Fibroblast of villous mesenchyme (primary cell): ENCODE data around the gene PIAS3. TPM values are rescaled to one million over a fixed set of nuclear protein-coding genes. Genes with fewer than 3 reads are reported as not detected.

Experiments
- DNase-seq: peaks from one replicate; pipeline ENCODE4 v3.0.0-alpha.2; 2010; ENCODE audit warnings: low read depth
- H3K4me3 ChIP-seq: 2 replicates; pipeline ENCODE4 v1.5.1; 2011; ENCODE audit warnings: low read depth, mild to moderate bottlenecking, low read length
- total RNA-seq: library from RNA; depleted of rRNA; stranded (reverse); fragments of >200 nt; gene quantifications from 2 replicates; pipeline ENCODE4 v1.2.3, GENCODE V29; 2012
- TF ChIP-seq, protein P1 (sequence below): IDR thresholded peaks from 2 replicates; pipeline ENCODE4 v1.5.1; 2012; ENCODE audit warnings: low read depth, mild to moderate bottlenecking, low read length; ENCODE audit not compliant: insufficient read depth

Gene PIAS3
- total RNA-seq, 1 donor, result 15.5 TPM

DNA sequence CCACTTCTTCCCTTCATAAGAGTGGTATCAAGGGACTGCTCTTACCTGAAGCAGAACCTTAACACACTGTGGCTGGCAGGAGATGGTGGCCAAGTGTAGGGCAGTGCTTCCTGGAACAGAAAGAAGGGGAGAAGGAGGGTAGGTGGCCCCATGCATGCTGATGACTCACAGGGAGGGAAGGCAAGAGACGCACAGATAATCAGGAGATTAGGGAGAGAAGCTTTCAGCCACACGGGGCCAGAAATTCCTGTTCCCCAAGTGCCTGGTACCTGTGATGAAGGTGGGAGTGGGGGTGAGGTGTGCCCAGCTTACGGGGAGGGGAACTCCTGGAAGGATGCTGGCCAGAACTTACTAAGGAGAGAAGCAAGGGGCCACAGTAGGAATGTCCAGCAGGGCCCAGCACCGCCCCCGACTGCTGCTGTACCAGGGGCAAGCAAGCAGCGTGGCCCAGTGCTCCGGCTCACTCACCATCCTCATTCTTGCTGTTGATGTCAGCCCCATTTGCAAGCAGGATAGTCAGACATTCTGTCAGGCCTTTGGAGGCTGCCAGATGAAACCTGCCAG is 19.1 kb upstream of the PIAS3 start:
- TF ChIP-seq, protein P1, sequence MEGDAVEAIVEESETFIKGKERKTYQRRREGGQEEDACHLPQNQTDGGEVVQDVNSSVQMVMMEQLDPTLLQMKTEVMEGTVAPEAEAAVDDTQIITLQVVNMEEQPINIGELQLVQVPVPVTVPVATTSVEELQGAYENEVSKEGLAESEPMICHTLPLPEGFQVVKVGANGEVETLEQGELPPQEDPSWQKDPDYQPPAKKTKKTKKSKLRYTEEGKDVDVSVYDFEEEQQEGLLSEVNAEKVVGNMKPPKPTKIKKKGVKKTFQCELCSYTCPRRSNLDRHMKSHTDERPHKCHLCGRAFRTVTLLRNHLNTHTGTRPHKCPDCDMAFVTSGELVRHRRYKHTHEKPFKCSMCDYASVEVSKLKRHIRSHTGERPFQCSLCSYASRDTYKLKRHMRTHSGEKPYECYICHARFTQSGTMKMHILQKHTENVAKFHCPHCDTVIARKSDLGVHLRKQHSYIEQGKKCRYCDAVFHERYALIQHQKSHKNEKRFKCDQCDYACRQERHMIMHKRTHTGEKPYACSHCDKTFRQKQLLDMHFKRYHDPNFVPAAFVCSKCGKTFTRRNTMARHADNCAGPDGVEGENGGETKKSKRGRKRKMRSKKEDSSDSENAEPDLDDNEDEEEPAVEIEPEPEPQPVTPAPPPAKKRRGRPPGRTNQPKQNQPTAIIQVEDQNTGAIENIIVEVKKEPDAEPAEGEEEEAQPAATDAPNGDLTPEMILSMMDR, result no peak
- no peak overlapping the region for H3K4me3 ChIP-seq
- DNase-seq, result no peak

DNA sequence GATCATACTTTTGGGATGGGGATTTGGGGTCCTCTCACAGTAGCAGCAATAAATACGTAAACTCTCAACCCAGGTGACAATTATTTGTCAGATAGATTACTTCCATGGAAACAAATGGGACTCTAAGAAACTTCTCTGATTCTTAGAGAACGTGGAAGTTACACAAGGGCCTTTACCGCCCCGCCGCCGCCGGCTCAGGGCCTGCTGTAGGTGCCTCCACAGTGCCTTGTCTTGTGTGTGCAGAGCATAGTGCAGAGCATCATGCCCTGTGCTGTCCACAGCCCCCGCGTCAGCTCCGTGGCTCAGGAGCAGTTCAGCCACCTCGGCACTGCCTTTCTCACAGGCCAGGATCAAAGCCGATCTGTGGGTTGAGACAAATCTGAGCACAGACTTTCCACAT is 15.8 kb upstream of the PIAS3 start:
- TF ChIP-seq, protein P1, result no peak
- no peak overlapping the region for H3K4me3 ChIP-seq
- no peak for DNase-seq

DNA sequence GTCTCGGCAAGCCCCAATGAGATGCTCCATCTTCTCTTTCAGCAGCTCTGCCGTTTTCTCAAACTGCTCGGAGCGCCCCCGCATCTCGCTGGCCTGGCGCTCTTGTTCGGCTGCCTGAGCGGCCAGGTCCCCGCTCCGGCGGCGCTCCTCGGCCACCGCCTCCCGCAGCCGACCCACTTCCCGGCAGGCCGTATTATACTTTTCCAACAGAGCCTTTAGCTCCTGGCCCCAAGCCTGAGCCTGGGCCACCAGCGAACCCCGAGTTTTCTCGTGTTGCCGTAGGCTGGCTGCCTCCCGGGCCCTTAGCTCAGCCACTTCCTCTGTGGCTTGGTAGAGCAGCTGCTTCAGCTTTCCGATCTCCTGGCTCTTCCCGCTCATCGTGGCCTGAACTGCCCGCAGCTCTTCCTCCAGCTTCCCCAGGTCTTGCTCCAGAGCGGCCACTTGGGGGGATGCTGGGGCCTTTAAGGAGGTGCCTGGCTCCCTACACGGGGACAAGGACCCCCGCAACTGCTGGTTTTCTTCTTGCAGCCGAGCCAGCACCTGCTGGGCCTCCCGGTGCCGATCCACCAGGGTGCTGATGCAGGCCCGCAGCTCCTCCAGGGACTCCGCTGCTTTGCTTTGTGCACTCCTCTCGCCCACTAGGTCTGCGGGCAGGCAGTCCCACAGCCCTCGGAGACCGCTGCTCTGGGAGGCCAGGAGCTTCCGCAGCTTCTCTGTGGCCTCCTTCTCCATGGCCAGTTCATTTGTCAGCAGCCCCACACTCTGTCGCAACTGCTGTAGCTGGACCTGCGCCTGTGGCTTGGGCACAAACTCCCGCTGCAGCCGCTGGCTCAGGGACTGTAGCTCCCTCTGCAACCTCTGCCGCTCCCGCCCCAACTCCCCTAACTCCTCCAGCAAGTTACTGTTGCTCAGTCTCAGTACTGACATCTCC is 13.4 kb upstream of the PIAS3 start:
- H3K4me3 ChIP-seq, result peak overlapping the region; percentile 43
- TF ChIP-seq, protein P1, result no peak
- peak; percentile 45 for DNase-seq

DNA sequence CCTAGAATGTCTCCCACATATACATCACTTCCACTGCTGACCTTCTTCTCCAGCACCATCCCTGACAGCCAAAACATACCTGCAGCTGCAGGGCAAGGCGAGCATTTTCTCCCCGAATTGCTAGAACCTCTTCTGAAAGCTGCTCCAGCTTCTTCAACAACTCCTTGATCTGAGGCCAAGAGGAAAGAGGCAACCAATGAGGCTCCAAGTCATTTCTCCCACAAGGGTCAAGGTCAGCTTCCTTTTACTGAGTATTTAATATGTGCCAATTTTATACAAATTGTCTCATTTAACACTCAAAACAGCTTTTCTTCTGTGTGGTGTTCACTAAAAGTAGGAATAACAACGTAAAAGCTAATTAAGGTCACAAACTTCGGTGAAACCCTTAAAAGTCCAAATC is 9.4 kb upstream of the PIAS3 start:
- no peak for DNase-seq
- no peak overlapping the region for H3K4me3 ChIP-seq
- TF ChIP-seq, protein P1, result no peak

DNA sequence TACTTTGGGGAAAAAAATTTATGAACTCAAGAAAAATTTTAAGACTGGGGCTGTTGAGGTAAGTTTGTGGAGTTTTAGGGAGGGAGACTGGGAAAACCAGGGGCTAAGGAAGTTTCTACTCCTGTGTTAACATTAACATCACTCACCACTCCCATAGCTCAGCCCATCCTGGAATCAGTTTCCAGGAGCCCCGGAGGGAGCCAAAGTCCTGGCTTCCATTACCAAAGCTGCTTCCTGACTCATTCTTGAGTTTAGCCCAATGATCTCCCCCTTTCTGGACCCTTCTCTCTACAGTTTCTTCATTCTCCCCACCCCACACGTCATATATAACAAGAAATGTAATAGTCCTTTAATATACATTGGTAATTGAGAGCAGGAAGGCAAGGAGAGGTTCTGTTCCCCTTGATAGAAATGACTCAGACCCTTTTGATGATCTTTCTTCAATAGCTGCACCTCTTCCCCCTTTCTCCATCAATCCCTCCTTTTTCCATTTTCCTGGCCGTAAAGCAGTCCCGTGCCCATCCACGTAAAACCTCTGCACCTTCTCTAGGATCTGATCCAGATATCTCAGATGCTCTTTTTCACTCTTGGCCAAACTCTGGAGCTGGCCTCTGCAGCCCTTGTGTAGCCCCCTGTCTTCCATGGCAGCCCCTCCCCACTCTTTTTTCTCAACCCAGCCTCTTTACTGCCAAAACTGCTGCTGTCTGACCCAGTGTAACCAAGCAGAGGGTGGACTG is 4.6 kb upstream of the PIAS3 start:
- no peak overlapping the region for H3K4me3 ChIP-seq
- TF ChIP-seq, protein P1, result no peak
- DNase-seq, result no peak

DNA sequence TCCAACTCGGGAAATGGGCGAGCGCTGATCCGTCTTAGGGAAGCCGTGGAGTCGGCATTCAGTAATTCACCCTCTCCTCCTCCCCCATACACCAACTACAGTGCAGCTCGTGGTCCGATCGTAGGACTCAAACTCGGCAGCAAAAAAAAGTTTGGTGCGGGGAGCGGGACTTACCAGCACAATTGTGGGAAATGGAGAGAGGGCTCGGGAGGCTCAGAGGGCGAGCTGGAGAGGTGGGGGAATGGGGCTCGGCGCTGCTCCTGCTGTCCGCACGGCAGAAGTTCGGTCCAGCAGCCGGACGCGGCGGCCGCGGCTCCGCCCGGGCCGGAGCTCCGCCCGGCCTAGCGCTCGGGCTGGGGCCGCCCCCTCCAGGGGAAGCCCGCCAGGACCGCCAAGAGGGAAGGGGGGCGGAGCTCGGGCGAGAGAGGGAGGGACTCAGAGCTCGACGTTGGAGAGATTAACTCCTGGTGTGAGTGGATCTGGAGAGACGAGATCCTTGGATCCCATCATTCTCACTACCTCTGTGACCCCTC is 676 bp upstream of the PIAS3 start:
- peak; percentile 86 for DNase-seq
- TF ChIP-seq, protein P1, result no peak
- H3K4me3 ChIP-seq, result peak overlapping the region; percentile 98
